GM18520 (cell line): ENCODE data around the gene COL18A1.
"Not testable (repeated sequence)": the region's sequence is repeated elsewhere in the genome, so short reads cannot be mapped to it uniquely, and the experiment has no call there.

Experiments
- ATAC-seq: cut with Tn5 transposase; IDR thresholded peaks from one replicate; pipeline ENCODE4 v1.9.1; 2021; ENCODE audit not compliant: unreplicated experiment

Gene COL18A1

GRCh38 chr21:45552696-45553391 lies 147.9 kb downstream of the COL18A1 start:
- no peak for ATAC-seq

- no peak for ATAC-seq
Measured at GRCh38 chr21:45554477-45555175, 149.7 kb downstream of the COL18A1 start.

GRCh38 chr21:45555251-45555556 lies 150.2 kb downstream of the COL18A1 start:
- ATAC-seq: no peak

GRCh38 chr21:45555557-45556301 lies 150.8 kb downstream of the COL18A1 start:
- ATAC-seq: no peak

- no peak for ATAC-seq
Measured at GRCh38 chr21:45556302-45556644, 151.3 kb downstream of the COL18A1 start.

- no peak for ATAC-seq
Measured at GRCh38 chr21:45556645-45557615, 152.0 kb downstream of the COL18A1 start.

DNA sequence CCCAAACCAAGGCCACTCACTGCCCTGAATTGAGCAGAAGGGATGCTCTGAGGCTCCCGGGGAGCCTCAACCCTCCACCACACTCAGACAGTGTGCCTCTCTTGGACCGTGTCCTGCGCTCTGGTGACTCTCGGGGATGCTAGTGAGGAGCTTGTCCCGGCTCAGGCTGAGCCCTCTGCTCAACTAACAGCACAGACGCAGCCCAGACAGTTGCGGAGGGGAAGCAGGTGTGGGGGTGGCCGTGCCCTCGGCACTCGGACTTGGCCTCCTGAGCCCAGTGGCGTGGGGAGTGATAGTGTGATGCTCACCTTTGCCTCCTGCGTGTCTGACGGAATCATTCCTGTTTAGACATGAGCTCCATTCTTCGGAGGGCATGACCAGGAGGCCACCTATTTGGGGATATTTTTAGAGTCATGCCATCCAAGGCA lies 152.7 kb downstream of the COL18A1 start:
- no peak for ATAC-seq

DNA sequence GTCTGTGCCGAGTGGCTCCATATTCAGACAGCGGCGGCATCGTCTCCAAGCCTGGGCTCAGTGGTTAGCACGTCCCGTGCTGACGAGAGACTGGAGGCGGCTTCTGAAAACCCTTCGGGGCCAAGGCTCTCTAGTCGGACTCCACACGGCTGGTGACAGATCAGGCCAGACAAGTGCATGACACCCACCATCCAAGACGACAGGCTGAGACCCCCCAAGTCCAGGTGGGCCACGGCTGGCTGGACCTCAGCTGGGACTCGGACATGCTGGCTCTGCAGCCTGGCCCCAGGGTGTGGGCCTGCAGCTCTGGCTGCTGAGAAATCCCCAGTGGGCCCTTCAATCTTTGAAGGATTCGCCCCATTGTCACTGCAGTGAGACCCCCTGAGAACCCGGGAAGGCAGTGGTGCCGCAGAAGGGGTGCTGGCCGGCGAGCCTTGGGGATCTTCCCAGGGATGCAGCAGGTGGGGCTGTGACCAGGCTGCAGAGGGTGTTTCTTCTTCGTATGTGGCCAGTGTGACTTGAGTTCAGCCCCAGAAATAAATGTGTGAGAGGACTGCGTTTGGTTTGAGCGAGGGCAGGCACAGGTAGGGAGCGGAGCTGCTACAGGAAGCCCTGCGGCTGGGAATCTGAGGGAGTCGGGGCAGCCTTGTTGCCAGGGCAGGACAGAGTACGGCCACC lies 153.2 kb downstream of the COL18A1 start:
- no peak for ATAC-seq

- ATAC-seq: no peak
Measured at GRCh38 chr21:45559216-45560105, 154.5 kb downstream of the COL18A1 start.

GRCh38 chr21:45560106-45561021 lies 155.4 kb downstream of the COL18A1 start:
- ATAC-seq: no peak

GRCh38 chr21:45561241-45561640 lies 156.3 kb downstream of the COL18A1 start:
- not testable (repeated sequence) for ATAC-seq

GRCh38 chr21:45562402-45562801 lies 157.4 kb downstream of the COL18A1 start:
- no peak for ATAC-seq

GRCh38 chr21:45562965-45563364 lies 158.0 kb downstream of the COL18A1 start:
- no peak for ATAC-seq
